ENCODE measurements around the gene HCFC2.

Gene HCFC2

GRCh38 chr12:104056419-104056972 lies 7.8 kb upstream of the HCFC2 start:
- no peak for DNase-seq (ENCODE audit: low read depth in 4 of 4, low spot score in 1 of 4)

GRCh38 chr12:104057771-104058197 lies 6.5 kb upstream of the HCFC2 start:
- DNase-seq (ENCODE audit: low read depth in 4 of 4, low spot score in 1 of 4) = no peak

- no peak for DNase-seq (ENCODE audit: low read depth in 4 of 4, low spot score in 1 of 4)
These were observed 5.5 kb upstream of the HCFC2 start for GRCh38 chr12:104058802-104059201.

- DNase-seq (ENCODE audit: low read depth in 4 of 4, low spot score in 1 of 4) = no peak
These were observed 4.4 kb upstream of the HCFC2 start for GRCh38 chr12:104059963-104060362.

- DNase-seq (ENCODE audit: low read depth in 4 of 4, low spot score in 1 of 4) = no peak
These were observed 3.5 kb upstream of the HCFC2 start for GRCh38 chr12:104060791-104061190.

GRCh38 chr12:104063712-104064030 lies 660 bp upstream of the HCFC2 start:
- no peak for DNase-seq (ENCODE audit: low read depth in 4 of 4, low spot score in 1 of 4)

GRCh38 chr12:104064842-104065427 lies 604 bp downstream of the HCFC2 start:
- DNase-seq (ENCODE audit: low read depth in 4 of 4, low spot score in 1 of 4) = no peak

- DNase-seq (ENCODE audit: low read depth in 4 of 4, low spot score in 1 of 4) = no peak
These were observed 7.8 kb downstream of the HCFC2 start for GRCh38 chr12:104072099-104072498.

- DNase-seq (ENCODE audit: low read depth in 4 of 4, low spot score in 1 of 4) = no peak
These were observed 9.4 kb downstream of the HCFC2 start for GRCh38 chr12:104073699-104074098.

- DNase-seq (ENCODE audit: low read depth in 4 of 4, low spot score in 1 of 4) = no peak
These were observed 14.7 kb downstream of the HCFC2 start for GRCh38 chr12:104079024-104079423.

GRCh38 chr12:104080764-104081163 lies 16.4 kb downstream of the HCFC2 start:
- DNase-seq (ENCODE audit: low read depth in 4 of 4, low spot score in 1 of 4) = no peak

- DNase-seq (ENCODE audit: low read depth in 4 of 4, low spot score in 1 of 4) = peak in 3 of 4 experiments; percentile 8 to 40 (median 19)
These were observed 19.6 kb downstream of the HCFC2 start for GRCh38 chr12:104083769-104084475.

- DNase-seq (ENCODE audit: low read depth in 4 of 4, low spot score in 1 of 4) = no peak
These were observed 26.4 kb downstream of the HCFC2 start for GRCh38 chr12:104090685-104091084.

GRCh38 chr12:104091136-104091535 lies 26.8 kb downstream of the HCFC2 start:
- no peak for DNase-seq (ENCODE audit: low read depth in 4 of 4, low spot score in 1 of 4)

- no peak for DNase-seq (ENCODE audit: low read depth in 4 of 4, low spot score in 1 of 4)
These were observed 30.0 kb downstream of the HCFC2 start for GRCh38 chr12:104094284-104094683.

- no peak for DNase-seq (ENCODE audit: low read depth in 4 of 4, low spot score in 1 of 4)
These were observed 31.0 kb downstream of the HCFC2 start for GRCh38 chr12:104095289-104095688.

- no peak for DNase-seq (ENCODE audit: low read depth in 4 of 4, low spot score in 1 of 4)
These were observed 33.6 kb downstream of the HCFC2 start for GRCh38 chr12:104097954-104098353.

- no peak for DNase-seq (ENCODE audit: low read depth in 4 of 4, low spot score in 1 of 4)
These were observed 41.1 kb downstream of the HCFC2 start for GRCh38 chr12:104105461-104105860.

GRCh38 chr12:104106965-104107364 lies 42.6 kb downstream of the HCFC2 start:
- no peak for DNase-seq (ENCODE audit: low read depth in 4 of 4, low spot score in 1 of 4)

- peak; percentile 76 to 83 (median 81) for DNase-seq (ENCODE audit: low read depth in 4 of 4, low spot score in 1 of 4)
These were observed 44.6 kb downstream of the HCFC2 start for GRCh38 chr12:104108755-104109445.

GRCh38 chr12:104109446-104110271 lies 45.3 kb downstream of the HCFC2 start:
- no peak for DNase-seq (ENCODE audit: low read depth in 4 of 4, low spot score in 1 of 4)

Measured in stimulated activated CD4-positive, alpha-beta T cell treated with anti-CD3 and anti-CD28 coated beads, Interleukin-1b, Interleukin-23, amount 100 ng/mL, for 24 hours (primary cell).